Measurements from ENCODE around the gene VIPR1.

VIPR1 gene

DNA sequence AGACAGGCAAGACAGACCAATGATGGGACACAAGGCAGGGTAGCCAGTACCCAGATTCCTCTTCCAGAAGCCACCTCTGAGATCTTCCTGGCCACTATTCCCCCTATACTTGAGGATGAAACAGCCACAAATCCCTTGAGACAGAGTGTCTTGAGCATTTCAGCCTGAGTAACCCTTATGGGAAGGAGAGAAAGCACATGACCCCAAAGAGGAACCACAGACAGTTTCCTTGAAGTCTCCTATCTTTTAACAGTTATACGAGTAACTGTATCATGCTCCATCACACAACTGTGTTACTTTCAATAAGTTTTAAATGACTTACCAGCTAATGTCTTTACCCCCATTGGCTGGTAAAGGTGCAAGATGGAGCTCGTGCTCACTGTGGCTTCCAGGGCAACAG lies 9.3 kb downstream of the VIPR1 start:
- no peak for DNase-seq

DNA sequence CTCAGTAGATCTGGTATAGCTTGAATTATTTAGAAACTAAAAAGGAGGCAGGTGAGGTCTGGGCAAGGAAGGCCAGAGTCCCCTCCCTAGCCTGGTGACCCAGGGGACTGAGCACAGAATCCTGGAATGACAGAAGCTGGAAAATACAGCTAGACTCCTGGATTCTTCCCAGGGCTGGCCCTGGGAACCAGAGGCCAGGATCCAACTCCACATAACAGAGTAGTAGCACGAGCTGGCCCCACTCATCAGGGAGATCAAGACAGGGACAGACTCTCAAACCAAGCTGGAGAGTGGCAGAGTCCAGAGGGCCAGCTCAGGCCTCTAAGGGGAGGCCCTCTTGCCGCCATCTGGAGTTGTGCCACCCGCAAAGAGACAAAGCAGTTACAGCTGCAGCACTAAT lies 10.7 kb downstream of the VIPR1 start:
- DNase-seq: no peak

DNA sequence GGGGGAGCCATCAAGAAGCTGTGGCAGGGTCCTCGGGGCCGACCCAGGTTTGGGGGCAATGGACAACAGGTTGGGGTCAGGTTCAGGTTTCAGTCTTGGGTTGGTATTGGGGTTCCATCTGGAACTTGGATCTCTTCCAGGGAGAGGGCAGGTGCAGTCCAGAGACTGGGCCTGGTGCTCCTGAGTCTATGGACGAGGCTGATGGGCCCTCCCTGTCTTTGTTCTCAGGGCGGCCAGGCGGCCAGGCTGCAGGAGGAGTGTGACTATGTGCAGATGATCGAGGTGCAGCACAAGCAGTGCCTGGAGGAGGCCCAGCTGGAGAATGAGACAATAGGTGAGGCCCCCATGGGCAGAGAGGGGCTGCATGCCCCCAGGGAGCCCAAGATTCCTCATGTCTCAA lies 11.1 kb downstream of the VIPR1 start:
- DNase-seq: no peak

DNA sequence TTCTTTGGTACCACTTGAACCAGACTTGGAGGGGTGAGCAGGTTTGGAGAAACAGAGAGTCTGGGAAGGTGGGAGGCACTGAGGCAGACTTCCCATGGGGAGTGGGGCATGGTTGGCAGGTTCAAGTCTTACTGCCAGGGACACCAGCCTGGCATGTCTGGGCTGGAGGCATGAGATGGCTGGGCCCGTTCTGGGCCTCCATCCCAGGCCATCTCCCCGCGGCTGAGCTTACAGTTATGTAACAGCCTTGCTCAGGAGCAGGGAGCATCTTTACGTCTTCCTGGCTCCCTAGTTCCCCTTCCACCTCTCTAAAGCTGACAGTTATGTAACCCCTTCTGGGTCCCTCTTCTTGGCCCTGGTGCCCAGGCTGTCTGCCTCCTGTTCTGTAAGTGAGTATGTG lies 12.4 kb downstream of the VIPR1 start:
- no peak for DNase-seq

DNA sequence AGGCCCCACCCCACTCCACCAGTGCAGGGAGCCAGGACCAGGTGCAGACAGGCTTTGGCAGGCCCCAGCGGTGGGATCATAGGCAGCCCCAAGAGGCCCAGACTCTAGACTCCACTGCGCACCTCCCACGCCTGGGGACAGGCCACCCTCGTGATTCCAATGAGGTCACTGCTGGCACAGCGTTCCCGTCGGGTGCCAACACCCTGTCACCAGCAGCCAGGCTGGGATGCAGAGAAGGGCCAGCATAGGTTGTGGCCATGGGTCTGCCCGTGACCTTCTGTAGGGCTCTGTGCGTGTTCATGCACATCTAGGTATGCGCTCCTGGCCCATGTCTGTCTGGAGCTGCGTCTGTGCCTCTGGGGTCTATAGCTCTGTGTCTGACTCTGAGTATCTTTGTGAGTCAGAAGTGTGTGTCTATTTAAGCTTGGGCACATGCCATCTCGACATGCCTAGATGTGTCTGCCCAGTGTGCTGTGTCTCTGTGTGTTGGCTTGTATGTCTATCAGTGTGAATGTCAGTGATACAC lies 13.0 kb downstream of the VIPR1 start:
- DNase-seq: no peak

DNA sequence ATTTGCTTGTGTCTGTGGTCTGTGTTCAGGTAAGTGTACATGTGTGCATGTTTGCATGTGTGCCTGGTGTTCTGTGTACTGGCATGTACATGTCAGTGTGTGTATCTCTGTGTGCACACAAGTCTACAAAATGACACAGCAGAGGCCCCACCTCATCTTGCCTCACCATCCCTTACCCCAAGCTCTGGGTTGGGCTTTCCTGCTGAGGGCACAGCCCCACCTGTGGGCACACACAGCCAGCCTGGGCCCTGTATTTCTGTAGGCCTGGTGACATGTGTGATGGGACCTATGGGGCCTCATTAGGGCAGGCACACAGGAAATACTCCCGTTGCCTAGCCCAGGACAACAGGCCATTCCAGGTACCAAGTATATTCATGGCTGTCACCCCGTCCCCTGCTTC lies 13.5 kb downstream of the VIPR1 start:
- DNase-seq: no peak

GRCh38 chr3:42516443-42516842 lies 14.0 kb downstream of the VIPR1 start:
- DNase-seq: no peak

DNA sequence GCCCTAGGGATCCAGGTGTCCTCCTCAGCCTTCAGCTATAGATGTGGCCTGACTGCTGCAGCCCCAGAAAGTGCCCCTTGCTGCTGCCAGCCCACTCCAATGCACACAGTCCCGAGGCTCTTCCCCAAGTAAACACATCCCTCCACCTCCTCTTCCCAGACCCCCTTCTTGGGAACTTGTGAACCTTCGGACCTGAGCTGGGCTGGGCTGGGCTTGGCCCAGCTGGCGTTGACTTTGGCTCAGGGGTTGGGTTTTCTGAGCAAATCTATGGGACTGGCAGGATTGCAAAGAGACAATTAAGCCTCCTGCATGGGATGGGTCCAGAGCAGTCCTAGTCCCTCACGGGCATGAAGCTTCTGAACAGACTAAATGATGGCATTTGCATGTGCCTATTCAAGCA lies 14.7 kb downstream of the VIPR1 start:
- no peak for DNase-seq

DNA sequence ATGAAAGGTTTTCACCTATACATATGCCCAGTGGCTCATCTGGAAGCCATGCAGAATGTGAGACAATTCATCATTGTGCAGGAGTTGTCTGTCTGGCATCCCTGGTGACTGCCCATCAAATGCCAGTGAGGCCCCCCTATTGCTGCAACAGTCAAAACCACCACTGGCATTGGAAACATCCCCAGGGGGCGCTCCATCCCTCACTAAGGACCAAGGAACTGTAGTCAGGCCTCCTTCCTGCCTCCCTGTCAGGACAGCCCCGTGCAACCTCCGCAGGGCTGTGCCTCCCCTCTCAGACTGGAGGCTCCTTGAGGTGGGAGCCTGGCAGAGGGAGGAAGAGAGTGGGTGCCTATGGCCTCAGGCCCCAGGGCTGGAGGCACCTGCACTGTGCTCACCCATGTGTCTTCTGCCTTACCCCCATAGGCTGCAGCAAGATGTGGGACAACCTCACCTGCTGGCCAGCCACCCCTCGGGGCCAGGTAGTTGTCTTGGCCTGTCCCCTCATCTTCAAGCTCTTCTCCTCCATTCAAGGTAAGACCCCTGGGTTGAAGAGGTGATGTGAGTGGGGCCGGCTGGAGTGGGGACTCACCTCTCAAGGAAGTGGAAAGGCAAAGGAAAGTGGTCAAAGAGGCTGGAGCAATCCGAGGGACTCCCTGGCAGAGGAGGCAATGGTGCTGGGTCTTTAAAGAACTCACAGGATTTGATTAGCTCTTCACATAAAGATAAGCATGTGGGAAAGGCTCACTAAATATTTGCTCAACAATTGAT lies 16.5 kb downstream of the VIPR1 start:
- DNase-seq: no peak

DNA sequence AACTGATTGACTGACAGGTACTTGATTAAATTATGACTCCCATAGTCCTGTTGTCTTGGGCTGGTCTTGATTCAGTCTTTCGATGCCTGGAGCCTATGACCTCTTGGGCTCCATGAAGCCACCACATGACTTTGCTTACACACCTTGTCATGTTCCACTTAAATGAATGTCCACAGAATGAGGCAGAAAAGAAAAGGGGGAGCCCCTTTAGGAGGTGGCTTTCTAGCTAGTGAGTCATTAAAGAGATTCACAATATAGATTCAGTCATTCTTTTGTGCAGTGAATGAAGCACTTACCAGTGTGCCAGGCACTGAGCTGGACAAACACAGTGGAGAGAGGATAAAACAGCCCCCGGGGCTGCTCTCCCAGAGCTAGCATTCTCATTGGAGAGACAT lies 17.1 kb downstream of the VIPR1 start:
- DNase-seq: peak; percentile 24

GRCh38 chr3:42520336-42520735 lies 17.9 kb downstream of the VIPR1 start:
- DNase-seq: no peak

DNA sequence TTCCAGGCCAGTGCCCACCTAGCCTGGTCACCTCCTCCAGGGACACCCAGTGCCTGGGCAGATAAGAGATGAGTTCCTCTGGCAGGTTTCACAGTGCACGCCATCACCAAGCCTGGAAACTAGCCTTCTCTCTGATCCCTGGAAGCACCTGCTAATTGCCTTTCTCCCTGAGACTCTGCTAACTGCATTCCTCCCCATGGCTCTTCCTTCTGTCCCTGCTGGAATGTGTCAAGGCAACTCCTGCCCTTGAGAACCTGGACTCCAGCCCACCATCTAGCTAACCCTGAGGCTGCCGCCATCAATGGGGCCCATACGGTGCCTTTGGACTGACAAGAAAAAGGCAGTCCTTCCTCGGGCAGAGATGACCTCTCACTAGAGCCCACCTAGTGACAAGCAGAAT lies 18.5 kb downstream of the VIPR1 start:
- DNase-seq: no peak

DNA sequence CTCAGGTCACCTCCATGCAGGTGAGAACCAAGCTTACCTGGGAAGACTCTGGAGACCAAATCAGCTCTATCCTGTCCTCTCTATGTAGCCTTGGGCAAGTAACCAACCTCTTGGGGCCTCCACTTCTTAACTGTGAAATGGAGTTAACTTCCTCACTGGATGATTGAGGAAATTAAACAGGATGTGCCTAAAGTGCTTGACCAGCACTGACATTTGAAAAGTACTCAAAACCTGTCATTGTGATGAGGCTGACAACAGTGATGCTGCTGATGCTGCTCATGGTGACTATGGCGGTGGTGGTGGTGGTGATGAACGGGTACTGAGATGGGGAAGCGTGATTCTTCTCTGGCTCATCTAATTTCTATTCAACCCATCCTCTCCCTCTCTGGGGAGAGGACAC lies 22.3 kb downstream of the VIPR1 start:
- DNase-seq: no peak

DNA sequence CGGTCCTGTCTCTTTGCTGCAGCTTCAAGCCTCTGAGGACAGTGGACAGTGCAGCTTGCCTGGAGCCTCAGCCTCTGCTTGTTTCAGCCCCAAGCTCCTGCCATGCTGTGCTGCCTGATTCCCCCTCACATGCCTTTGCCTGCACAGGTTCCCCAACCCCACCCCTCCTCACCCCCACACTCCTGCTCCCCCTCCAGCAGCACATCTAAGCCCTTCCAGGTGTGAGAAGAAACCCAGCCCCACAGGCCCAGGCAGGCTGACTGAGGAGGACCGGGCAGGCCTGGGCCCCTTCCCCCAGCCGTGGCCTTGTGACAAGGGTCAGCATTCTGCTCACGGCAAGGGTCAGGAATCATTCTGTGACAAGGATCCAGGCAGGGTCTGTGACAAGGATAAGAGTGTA lies 22.8 kb downstream of the VIPR1 start:
- no peak for DNase-seq

DNA sequence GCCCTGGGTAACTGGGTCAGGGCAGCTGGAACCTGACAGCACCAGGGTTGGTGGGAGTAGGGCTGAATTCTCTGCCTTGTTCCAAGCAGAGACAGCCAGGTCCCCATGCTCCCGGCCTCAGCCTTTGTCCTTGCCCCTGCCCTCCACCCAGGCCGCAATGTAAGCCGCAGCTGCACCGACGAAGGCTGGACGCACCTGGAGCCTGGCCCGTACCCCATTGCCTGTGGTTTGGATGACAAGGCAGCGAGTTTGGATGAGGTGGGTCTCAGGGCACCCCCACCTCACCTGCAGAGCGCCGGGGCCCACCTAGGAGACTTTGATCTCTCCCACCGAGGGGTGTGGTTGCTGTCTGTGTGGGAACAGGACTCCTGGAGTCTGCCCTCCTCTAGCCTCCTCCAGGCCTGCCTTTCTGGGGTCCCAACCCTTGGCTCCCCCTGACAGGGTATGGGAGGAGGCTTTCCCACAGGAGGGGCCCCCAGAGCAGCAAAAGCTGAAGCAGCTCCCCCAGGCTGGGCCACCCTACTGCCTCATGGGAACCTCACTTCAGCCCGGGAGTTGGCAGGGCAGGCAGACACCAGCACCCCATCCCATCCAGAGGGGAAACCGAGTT lies 23.4 kb downstream of the VIPR1 start:
- no peak for DNase-seq

- DNase-seq: peak; percentile 60
Observed at GRCh38 chr3:42526616-42527367, 24.3 kb downstream of the VIPR1 start.

DNA sequence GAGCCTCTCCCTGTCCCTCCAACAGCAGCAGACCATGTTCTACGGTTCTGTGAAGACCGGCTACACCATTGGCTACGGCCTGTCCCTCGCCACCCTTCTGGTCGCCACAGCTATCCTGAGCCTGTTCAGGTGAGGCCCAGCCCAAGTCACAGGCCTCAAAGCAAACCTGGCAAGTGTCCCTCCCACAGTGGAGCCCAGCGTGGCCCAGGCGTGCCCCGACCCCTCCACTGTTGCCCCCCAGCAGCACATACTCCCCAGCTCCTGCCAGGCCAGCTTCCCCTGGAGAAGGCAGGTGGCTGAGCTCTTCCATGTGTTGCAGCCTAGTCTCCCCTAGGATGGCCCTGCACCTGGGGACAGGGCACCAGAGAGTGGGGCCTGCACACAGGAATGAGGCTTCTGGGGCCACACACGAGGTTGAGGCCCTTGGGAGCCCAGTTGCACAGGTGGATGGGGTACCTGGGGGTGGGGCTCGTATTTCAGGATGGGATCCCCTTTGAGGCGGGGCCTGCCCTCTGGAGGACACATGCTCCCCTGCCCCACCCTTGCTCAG lies 25.0 kb downstream of the VIPR1 start:
- no peak for DNase-seq

- no peak for DNase-seq
Observed at GRCh38 chr3:42529468-42529867, 27.0 kb downstream of the VIPR1 start.

- DNase-seq: no peak
Observed at GRCh38 chr3:42530073-42530472, 27.6 kb downstream of the VIPR1 start.

GRCh38 chr3:42531470-42531869 lies 29.0 kb downstream of the VIPR1 start:
- DNase-seq: no peak

GRCh38 chr3:42532229-42532628 lies 29.8 kb downstream of the VIPR1 start:
- no peak for DNase-seq

DNA sequence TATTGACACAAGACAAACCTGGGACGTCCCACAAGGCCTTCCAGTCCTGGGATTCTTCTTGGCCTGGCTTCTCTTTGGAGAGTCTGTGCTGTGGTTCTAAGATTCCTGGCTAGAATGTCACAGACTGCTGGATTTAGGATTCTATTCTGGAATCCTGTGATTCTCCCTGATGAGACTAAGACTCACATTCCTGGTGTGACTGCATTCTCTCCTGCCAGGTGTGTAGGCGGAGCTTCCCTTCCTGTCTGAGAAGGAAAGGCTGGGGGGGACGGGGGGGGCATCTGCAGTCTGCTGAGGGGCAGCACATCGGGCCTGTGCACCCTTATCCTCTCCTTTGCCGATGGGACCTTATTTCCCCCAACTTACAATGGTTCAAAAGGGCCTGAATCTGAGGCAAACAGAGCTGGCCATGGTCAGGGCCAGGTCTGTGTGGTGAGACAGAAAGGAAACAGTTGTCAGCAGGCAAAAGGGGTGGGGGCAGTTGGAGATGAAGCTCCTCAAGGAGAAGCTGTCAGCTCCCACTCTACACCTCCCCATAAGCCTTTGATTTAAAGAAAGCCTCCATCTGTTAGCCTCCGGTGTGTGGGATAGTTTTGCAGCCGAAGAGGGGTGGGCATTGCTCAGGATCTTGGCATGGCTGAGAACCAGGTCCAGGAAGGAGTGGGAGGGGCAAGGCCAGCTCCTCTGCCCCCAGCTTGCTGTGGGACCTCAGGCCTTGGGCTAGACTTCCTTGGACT lies 30.9 kb downstream of the VIPR1 start:
- DNase-seq: no peak

All from stimulated activated CD4-positive, alpha-beta T cell treated with anti-CD3 and anti-CD28 coated beads, Interleukin-1b, Interleukin-23, amount 100 ng/mL, for 48 hours (primary cell).